LoVo (cell line): ENCODE results near the gene AGAP1.

Experiments
- DNase-seq: peaks from one replicate; pipeline ENCODE4 v3.0.0-alpha.2; 2016; ENCODE audit warnings: low spot score

Gene AGAP1

GRCh38 chr2:236173729-236174607 is 680.1 kb downstream of the AGAP1 start:
- no peak for DNase-seq

DNA sequence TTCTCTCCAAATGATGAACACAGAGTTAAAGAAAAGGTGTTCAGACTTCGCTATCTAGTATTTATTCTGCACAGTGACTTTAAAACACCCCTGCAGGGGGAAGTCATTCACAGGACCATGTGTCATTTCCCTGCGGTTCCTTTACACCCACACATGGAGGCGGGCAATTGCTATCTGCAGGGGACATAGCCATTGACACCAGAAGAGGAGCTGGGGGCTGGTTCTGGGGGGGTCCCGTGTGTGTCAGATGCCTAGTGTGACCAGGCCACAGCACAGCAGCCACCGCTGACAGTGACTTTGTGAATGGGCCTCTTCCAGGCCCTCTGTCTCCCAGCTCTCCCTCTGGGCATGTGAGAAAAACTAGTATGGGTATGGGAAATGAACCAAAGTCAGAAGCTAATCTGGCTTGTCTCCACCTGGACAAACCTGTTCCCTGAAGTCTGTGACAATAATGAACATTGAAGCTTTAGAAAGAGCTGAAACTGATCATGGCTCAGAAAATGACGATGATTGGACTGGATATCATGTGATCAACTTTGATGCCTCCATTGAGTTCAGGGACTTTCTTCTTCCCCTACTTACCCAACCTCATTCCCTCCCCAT is 681.8 kb downstream of the AGAP1 start:
- no peak for DNase-seq

GRCh38 chr2:236176417-236176816 is 682.6 kb downstream of the AGAP1 start:
- DNase-seq = peak; percentile 37

DNA sequence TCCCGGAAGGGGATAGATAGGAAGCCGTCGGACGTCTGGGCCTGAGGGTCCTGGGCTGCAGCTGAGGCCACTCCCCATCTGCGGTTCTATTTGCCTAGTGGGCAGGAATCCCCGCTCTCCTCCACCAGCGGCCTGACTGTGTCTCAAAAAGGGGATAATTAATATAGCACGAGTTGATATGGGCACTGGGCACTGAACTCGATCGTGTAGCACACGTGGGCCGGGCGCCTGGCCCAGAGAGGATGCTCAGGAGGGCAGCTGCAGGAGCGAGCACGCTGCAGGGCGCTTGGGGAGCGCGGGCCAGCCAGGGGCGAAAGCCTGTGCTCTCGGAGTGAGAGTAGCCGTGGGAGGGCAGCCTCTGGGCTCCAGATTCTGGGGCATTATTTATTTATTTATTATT is 683.1 kb downstream of the AGAP1 start:
- no peak for DNase-seq

DNA sequence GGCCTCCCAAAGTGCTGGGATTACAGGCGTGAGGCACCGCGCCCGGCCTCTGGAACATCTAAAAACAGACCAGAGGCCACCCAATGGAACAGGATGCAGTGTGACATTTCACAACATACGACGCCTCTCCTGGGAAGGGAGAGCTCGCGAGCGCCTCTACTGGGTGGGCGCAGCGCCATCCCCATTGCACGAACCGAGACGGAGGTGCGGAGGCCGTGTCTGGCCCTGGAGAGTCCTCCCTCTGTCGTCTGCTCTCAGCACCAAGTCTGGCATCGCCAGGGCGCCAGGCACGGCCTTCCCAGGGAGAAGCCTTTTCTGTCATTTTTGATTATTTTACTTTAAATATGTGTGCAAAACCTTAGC is 683.7 kb downstream of the AGAP1 start:
- DNase-seq = peak; percentile 79

DNA sequence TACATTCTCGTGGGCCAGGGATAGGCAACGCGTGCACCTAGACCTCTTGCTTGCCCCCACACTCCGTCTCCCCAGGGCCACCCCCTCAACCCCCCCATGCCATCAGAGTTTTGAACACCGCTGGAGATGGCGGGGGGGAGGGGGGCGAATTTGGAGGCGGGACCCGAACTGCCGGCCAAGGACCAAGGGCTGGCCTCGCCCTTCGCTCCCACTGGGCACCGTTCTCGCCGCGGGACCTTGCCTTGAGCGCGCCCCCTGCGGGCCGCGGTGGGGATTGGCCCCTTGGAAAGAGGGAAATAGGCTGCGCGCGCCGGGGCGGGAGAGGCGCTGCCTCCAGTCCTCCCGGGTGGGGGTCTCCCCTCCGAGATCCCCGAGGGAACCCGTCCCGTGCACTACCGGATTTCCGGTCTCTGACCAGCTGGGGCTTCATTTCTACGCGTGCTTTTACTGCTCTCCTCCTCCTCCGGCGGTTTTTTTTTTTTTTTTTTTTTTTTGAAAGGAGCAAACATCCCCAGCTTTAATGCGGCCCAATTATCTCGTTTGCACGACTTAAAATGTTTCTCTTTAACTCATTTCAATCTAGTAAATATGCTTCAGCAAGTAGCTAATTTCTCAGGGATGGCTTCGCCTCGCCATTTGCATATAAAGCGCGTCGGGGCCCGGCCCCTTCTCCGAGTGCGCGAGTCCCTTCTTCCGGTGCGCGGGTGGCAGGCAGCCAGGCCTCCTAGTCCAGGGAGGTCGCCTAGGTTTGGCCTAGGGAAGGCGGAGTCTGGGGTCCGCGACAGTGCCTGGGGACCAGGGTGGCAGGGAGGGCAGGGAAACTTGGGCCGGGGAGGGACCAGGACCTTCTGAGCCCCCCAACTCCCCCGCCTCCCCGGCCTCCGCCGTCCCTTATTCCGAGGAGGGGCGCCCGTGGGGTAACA is 684.4 kb downstream of the AGAP1 start:
- DNase-seq = peak; percentile 80

DNA sequence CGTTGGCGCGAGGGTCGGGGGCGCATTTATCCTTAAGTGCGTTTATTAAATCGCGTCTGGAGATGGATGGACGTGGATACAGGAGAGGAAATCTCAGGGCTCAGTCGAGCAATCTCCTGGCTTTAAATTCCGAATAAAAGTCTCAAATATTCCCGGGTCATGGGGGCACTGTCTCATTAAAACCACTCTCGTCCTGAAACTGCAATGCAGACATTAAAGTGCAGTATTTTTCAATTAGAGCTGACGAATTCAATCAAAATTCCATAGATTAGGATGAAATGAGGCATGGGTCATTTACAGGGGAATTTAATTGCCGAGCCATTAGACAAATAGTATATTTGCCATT is 685.0 kb downstream of the AGAP1 start:
- no peak for DNase-seq

DNA sequence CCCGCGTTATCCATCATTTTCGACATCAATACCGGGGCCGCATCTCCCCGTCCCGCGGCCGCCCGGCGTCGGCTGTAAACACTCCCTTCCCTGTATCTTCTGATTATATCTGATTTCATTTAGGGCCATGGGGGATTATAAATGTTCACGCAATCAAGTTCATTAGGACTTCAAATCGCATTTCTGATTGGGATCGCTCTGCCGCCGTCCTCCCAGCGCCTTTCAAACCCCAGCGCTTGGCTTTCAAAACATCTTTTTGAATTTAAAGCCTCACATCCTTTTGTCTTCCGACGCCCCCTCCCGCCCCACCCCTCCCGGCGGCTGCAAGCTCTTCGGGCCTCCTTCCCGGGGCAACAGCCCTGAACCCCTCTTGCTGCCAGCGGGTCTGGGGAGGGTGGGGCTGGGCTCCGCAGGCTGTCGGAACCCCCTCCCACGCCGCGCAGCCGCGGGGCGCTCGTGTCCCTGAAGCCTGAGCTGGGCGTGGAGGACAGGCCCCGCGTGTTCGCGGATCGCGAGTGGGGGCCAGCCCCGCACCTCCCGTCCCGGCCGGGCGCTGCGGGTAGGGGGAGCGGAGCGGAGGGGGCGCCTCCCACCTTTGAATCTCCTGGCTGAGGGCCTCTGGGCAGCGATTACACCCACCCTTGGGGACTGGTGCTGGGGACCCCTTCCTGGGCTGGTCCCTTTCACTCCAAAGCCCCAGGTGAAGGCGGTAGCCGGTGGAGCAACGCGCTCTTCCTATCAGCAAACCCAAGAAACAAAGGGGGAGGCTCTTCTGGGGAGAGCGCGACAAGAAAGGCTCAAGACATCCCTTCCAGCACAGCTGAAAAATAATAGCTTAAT is 685.6 kb downstream of the AGAP1 start:
- DNase-seq = no peak

GRCh38 chr2:236180076-236180816 is 686.4 kb downstream of the AGAP1 start:
- DNase-seq = no peak

DNA sequence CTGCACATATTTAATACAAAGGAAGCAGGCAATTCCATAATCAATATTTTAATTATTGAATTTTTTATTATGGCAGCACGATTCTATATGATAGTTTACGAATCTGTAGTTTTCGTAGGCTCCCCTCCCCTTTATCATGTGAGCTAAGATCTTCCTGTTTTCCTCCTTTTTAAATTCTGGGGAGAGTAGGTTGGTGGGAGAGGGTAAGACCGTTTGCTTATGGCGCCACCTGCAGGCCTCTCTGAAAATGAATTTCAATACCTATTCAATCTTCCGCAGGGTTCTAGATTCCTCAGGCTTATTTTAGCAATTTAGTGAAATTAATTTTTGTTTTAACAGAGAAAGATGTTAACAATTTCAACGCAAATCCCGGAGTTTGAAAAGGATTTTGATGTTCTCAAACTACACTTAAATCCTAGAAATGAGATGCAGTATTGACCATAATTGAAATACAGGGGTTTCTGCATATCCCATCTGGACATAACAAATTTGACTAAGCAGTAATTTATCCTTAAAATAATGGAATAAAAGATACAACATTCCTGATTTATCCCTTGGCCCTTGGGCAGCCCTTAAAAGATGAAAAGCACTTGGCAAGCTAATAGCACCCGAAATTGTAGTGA is 687.1 kb downstream of the AGAP1 start:
- DNase-seq = peak; percentile 56
